UCSD-AML1 (cell line): ENCODE measurements around the gene ZBTB22.
"Not testable (repeated sequence)": the region's sequence is repeated elsewhere in the genome, so short reads cannot be mapped to it uniquely, and the experiment has no call there.

Experiments
- DNase-seq: peaks from one replicate; lab custom pipeline; 2025; ENCODE audit not compliant: unreplicated experiment; lab: John Stamatoyannopoulos, UW

ZBTB22 gene

GRCh38 chr6:33280539-33280938 is 37.0 kb downstream of the ZBTB22 start:
- DNase-seq: no peak

- peak; percentile 67 for DNase-seq
Observed at GRCh38 chr6:33279971-33280511, 37.5 kb downstream of the ZBTB22 start.

GRCh38 chr6:33279257-33279695 is 38.3 kb downstream of the ZBTB22 start:
- DNase-seq: no peak

GRCh38 chr6:33278810-33279209 is 38.7 kb downstream of the ZBTB22 start:
- no peak for DNase-seq

- no peak for DNase-seq
Observed at GRCh38 chr6:33278392-33278741, 39.2 kb downstream of the ZBTB22 start.

- peak; percentile 37 for DNase-seq
Observed at GRCh38 chr6:33277663-33278391, 39.7 kb downstream of the ZBTB22 start.

GRCh38 chr6:33276864-33277662 is 40.5 kb downstream of the ZBTB22 start, which contains the start of gene B3GALT4:
Gene B3GALT4 (plus strand): TSS chr6:33277123. CDS start chr6:33277420, 297 bp downstream.
- DNase-seq: peak; percentile 86

GRCh38 chr6:33276581-33276863 is 41.0 kb downstream of the ZBTB22 start:
- no peak for DNase-seq

GRCh38 chr6:33275795-33276580 is 41.6 kb downstream of the ZBTB22 start:
- not testable (repeated sequence) for DNase-seq

- no peak for DNase-seq
Observed at GRCh38 chr6:33273924-33274902, 43.3 kb downstream of the ZBTB22 start.

- no peak for DNase-seq
Observed at GRCh38 chr6:33273129-33273923, 44.2 kb downstream of the ZBTB22 start.

- DNase-seq: no peak
Observed at GRCh38 chr6:33272275-33273128, 45.0 kb downstream of the ZBTB22 start.

- peak; percentile 91 for DNase-seq
Observed at GRCh38 chr6:33271468-33272274, 45.9 kb downstream of the ZBTB22 start, which contains the start of the genes RPS18 and VPS52. Gene RPS18 (plus strand): TSS chr6:33272075. CDS start chr6:33272120, 45 bp downstream. Gene VPS52 (minus strand): TSS chr6:33271876. CDS start chr6:33271675, 201 bp downstream.

- no peak for DNase-seq
Observed at GRCh38 chr6:33271117-33271467, 46.5 kb downstream of the ZBTB22 start.
